Uterus (tissue), 2 donors: ENCODE data around the gene MS4A5.

Experiments used
- CTCF ChIP-seq, 4 experiments: fragments of 200-600 bp in 2 of 4; fragments of 450-650 bp in 2 of 4; sonication (generic) in 2 of 4; IDR thresholded peaks; one replicate each; pipeline ENCODE4 v1.5.1; 2016 to 2019; ENCODE audit warnings: antibody characterized with exemption in 4 of 4, mild to moderate bottlenecking in 2 of 4, moderate library complexity in 1 of 4
- POLR2A ChIP-seq, 2 donors: fragments of 450-650 bp; IDR thresholded peaks; one replicate each; pipeline ENCODE4 v1.6.1; 2016; ENCODE audit warnings: antibody characterized with exemption in 2 of 2, mild to moderate bottlenecking in 1 of 2, moderate library complexity in 1 of 2

DNA sequence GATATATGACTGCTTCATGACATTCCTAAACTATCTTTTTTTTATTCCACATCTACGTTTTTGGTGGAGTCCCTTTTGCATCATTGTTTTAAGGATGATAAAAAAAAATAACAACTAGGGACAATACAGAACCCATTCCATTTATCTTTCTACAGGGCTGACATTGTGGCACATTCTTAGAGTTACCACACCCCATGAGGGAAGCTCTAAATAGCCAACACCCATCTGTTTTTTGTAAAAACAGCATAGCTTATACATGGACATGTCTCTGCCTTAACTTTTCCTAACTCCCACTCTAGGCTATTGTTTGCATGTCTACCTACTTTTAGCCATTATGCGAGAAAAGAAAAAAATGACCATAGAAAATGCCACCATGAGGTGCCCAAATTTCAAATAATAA lies 39.5 kb downstream of the MS4A5 start:
- no peak for TF ChIP-seq CTCF (IDR thresholded peaks at IDR 0.05)
- TF ChIP-seq POLR2A (IDR thresholded peaks at IDR 0.05) = no peak
